ENCODE results near the gene GEN1. TPM values are rescaled to one million over a fixed set of nuclear protein-coding genes. Genes with fewer than 3 reads are reported as not detected.

The GEN1 gene
- total RNA-seq, 2 donors from 2014 or later, result 6.5 to 7.6 TPM

DNA sequence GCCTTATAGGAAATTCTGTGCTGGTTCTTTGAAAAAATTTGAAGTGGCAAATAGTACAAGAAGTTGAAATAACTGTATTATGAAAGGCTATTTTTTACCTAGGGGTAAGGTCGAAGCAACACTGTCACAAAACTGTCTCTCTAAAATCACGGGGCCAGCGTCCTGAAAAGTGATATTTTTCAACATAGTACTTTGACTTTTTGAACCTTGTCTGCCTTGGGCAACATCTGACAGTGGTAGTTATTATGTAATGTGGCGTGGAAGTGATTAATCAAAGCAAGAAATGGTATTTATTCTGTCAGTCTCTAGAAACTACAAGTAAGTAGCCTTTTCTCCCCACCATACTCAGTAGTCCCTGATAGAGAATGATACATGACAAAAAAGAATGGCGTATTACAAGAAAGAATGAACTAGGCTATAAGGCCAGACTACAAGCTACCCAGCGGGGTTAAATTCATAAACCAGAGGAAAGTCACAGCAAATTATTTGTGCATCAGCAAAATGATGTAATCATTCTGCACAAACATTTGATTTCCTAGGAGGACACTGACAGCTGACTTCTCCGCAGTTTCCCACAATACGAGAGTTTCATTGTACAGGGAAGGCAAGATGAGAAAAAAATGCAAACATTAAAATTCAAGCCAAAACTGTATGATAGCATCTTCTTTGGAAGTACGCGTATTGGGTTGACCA lies 9.8 kb downstream of the GEN1 start:
- intact Hi-C loops (cut with DNase I), result no loop called here
- WGBS, 2 donors, result 90 to 93% methylated on average over 10 of the region's 10 CpGs
- no peak overlapping the region for H3K27ac ChIP-seq
- no peak overlapping the region for H3K4me3 ChIP-seq
- no peaks in the 10 kb centered on the region for H3K4me1 ChIP-seq
- H3K9me3 ChIP-seq, result no peaks in the 10 kb centered on the region
- ATAC-seq (no peak), DNase-seq (no peak)
- no peaks in the 10 kb centered on the region for H3K27me3 ChIP-seq
- TF ChIP-seq, protein P1, sequence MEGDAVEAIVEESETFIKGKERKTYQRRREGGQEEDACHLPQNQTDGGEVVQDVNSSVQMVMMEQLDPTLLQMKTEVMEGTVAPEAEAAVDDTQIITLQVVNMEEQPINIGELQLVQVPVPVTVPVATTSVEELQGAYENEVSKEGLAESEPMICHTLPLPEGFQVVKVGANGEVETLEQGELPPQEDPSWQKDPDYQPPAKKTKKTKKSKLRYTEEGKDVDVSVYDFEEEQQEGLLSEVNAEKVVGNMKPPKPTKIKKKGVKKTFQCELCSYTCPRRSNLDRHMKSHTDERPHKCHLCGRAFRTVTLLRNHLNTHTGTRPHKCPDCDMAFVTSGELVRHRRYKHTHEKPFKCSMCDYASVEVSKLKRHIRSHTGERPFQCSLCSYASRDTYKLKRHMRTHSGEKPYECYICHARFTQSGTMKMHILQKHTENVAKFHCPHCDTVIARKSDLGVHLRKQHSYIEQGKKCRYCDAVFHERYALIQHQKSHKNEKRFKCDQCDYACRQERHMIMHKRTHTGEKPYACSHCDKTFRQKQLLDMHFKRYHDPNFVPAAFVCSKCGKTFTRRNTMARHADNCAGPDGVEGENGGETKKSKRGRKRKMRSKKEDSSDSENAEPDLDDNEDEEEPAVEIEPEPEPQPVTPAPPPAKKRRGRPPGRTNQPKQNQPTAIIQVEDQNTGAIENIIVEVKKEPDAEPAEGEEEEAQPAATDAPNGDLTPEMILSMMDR (IDR thresholded peaks at IDR 0.05), result no peak
- no peak for TF ChIP-seq POLR2A (IDR thresholded peaks at IDR 0.05)
- H3K36me3 ChIP-seq (replicated peaks in 1 of 2; ENCODE audit: insufficient read depth in 1 of 2, low read depth in 2 of 2), result peaks cover 0 to 3% of the 10 kb centered on the region in 2 donors

DNA sequence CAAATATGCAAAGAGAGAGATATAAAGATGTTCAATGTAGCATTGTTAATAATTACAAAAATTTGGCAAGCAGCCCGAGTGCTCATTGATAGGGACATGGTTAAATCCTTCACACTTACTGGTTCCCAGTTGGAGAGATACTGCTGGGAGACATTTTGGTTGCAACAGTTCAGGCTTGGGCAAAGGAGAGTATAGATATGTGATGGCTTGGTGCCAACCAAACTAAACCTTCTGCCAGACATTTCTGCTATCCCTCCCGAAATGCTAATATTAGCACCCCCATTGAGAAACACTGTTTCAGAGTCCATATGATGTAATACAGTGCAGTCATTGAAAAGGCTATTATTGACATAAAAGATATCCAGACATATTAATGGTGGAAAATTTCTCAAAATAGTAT lies 11.5 kb downstream of the GEN1 start:
- intact Hi-C loops (cut with DNase I), result no loop called here
- Histone ChIP-seq H3K4me1 (no peaks in the 10 kb centered on the region), H3K27me3 (no peaks in the 10 kb centered on the region), H3K4me3 (no peak overlapping the region), H3K36me3 (replicated peaks in 1 of 2; ENCODE audit: insufficient read depth in 1 of 2, low read depth in 2 of 2) (peaks cover 0 to 3% of the 10 kb centered on the region in 2 donors), H3K27ac (no peak overlapping the region), H3K9me3 (no peaks in the 10 kb centered on the region)
- ATAC-seq, result no peak
- 33 to 37% methylated on average over 2 of the region's 2 CpGs for WGBS, 2 donors
- TF ChIP-seq, protein P1 (IDR thresholded peaks at IDR 0.05), result no peak
- TF ChIP-seq POLR2A (IDR thresholded peaks at IDR 0.05), result no peak
- DNase-seq, result no peak

DNA sequence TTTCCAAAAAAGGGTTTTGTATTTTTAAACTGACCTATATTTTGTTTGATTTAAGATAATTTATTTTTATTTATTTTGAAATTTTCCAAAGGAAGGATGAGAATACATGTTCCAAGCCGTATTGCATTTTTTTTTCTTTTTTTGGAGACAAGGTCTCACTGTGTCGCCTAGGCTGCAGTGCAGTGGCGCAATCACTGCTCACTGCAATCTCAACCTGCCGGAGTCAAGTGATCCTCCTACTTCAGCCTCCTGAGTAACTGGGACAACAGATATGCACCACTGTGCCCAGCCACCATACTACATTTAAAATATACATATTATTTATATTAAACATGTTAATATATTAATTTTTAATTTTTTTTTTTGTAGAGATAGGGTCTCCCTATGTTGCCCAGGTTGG lies 15.0 kb downstream of the GEN1 start:
- Histone ChIP-seq H3K4me1 (no peaks in the 10 kb centered on the region), H3K27me3 (no peaks in the 10 kb centered on the region), H3K36me3 (replicated peaks in 1 of 2; ENCODE audit: insufficient read depth in 1 of 2, low read depth in 2 of 2) (peaks cover 0 to 3% of the 10 kb centered on the region in 2 donors), H3K4me3 (no peak overlapping the region), H3K9me3 (no peaks in the 10 kb centered on the region), H3K27ac (no peak overlapping the region)
- intact Hi-C loops (cut with DNase I), result no loop called here
- TF ChIP-seq POLR2A (IDR thresholded peaks at IDR 0.05), result no peak
- WGBS, 2 donors, result 93 to 96% methylated on average over 4 of the region's 4 CpGs
- no peak for ATAC-seq
- DNase-seq, result no peak

DNA sequence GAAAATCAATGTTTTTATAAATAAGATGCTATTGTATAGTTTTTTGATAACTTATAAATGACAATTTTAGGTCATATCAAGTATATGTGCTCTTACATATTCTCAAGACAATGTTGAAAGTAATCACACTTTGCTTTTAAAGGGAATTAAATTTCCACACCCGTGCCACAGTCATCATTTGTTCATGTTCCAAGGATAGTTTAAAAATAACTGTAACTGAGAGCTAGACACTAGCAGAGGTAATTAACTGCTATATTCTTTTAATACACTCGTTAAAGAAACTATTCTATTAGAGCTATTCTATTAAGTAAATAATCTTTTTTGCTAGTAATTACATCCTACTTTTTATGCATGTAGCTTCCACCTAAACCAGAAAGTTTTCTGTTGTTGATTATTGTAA lies 18.0 kb downstream of the GEN1 start:
- Histone ChIP-seq H3K4me1 (no peaks in the 10 kb centered on the region), H3K27me3 (no peaks in the 10 kb centered on the region), H3K27ac (no peak overlapping the region), H3K4me3 (no peak overlapping the region), H3K9me3 (no peaks in the 10 kb centered on the region), H3K36me3 (replicated peaks in 1 of 2; ENCODE audit: insufficient read depth in 1 of 2, low read depth in 2 of 2) (no peaks in the 10 kb centered on the region)
- DNase-seq, result no peak
- ATAC-seq, result no peak
- 90 to 92% methylated on average over 2 of the region's 2 CpGs for WGBS, 2 donors
- TF ChIP-seq, protein P1 (IDR thresholded peaks at IDR 0.05), result no peak
- no peak for TF ChIP-seq POLR2A (IDR thresholded peaks at IDR 0.05)
- intact Hi-C loops (cut with DNase I), result no loop called here

DNA sequence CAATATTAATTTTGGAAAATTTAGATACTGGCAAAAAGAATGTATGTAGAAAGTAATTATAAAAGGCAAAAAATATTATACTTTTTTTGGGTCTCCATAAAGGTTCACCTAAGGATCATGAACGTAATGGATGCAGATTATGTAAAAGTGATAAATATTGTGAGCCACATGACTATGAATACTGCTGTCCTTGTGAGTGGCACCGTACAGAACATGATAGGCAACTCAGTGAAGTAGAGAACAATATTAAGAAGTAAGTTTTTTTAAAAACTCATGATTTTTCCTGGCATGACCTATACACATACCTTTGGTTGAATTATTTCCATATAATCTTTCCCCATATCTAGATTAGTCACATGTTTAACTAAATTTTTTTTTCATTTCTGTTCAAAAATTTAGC lies 18.6 kb downstream of the GEN1 start:
- Histone ChIP-seq H3K27ac (no peak overlapping the region), H3K4me1 (no peaks in the 10 kb centered on the region), H3K27me3 (no peaks in the 10 kb centered on the region), H3K36me3 (replicated peaks in 1 of 2; ENCODE audit: insufficient read depth in 1 of 2, low read depth in 2 of 2) (no peaks in the 10 kb centered on the region), H3K4me3 (no peak overlapping the region), H3K9me3 (no peaks in the 10 kb centered on the region)
- intact Hi-C loops (cut with DNase I), result no loop called here
- ATAC-seq (no peak), DNase-seq (no peak)
- WGBS, 2 donors, result 85 to 86% methylated on average over 2 of the region's 2 CpGs
- TF ChIP-seq, protein P1 (IDR thresholded peaks at IDR 0.05), result no peak
- no peak for TF ChIP-seq POLR2A (IDR thresholded peaks at IDR 0.05)
